ENCODE measurements around the gene FOXD2. TPM values are rescaled to one million over a fixed set of nuclear protein-coding genes. Genes with fewer than 3 reads are reported as not detected.
A peak's percentile ranks its signal among the peaks of the same experiment; 100 is the strongest.

FOXD2 gene
- total and polyA plus RNA-seq, 12 donors: 0.31 to 3.3 (median 0.81) TPM

DNA sequence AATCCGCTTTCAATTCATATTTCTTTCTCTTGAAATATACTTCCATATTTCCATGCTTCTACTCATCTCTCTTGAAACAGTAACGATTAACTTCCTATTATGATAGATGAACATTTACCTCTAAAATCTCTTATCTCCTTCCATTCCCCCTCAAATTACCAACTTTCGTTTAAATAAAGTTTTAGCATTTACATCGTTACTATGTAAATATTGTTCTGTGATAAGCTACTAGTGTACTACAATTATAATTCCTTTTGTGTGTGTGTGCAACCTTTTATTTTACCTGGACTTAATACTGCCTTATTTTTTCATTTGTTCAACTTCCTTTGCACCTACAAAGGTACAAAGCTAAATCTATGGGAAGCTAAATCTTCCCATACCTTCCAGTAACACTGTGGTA, 17.3 kb upstream of the FOXD2 start:
- WGBS, 4 donors: 78 to 89% (median 86%) methylated on average over 4 of the region's 4 CpGs
- intact Hi-C loops (cut with DNase I): loop anchor here in 1 of 2 donors (5.0 kb wide), 1 partner anchor 228 kb away; the partner anchor contains the start of gene PDZK1IP1
- no peak overlapping the region for H3K27ac ChIP-seq
- H3K4me1 ChIP-seq (replicated peaks in 1 of 2): no peaks in the 10 kb centered on the region
- no peaks in the 10 kb centered on the region for H3K9me3 ChIP-seq (replicated peaks in 1 of 3)
- no peak for DNase-seq
- TF ChIP-seq, protein P1, sequence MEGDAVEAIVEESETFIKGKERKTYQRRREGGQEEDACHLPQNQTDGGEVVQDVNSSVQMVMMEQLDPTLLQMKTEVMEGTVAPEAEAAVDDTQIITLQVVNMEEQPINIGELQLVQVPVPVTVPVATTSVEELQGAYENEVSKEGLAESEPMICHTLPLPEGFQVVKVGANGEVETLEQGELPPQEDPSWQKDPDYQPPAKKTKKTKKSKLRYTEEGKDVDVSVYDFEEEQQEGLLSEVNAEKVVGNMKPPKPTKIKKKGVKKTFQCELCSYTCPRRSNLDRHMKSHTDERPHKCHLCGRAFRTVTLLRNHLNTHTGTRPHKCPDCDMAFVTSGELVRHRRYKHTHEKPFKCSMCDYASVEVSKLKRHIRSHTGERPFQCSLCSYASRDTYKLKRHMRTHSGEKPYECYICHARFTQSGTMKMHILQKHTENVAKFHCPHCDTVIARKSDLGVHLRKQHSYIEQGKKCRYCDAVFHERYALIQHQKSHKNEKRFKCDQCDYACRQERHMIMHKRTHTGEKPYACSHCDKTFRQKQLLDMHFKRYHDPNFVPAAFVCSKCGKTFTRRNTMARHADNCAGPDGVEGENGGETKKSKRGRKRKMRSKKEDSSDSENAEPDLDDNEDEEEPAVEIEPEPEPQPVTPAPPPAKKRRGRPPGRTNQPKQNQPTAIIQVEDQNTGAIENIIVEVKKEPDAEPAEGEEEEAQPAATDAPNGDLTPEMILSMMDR (IDR thresholded peaks at IDR 0.05): no peak
- TF ChIP-seq POLR2A (IDR thresholded peaks at IDR 0.05): no peak
- H3K36me3 ChIP-seq (replicated peaks in 1 of 2): no peaks in the 10 kb centered on the region
- H3K4me3 ChIP-seq: no peak overlapping the region
- peaks cover 14% of the 10 kb centered on the region for H3K27me3 ChIP-seq

DNA sequence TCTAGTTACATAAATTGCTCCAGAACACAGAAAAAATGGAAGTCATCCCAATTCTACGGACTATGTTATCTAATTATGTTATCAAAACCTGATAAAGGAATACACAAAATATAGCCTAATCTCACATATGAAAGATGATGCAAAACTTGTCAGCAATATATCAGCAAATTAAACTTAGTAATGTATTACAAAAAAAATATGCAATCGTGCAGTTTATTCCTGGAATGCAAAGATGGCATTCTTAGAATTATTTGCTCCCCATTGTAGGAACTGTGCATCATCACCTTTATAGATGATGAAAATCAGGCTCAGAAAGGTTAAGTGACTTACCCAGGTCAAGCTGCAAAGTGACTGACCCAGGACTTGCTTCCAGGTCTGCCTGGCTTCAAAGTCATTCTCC, 14.0 kb upstream of the FOXD2 start:
- intact Hi-C loops (cut with DNase I): loop anchor here in 1 of 2 donors (5.0 kb wide), 1 partner anchor 232 kb away; the partner anchor contains the start of gene PDZK1IP1
- Histone ChIP-seq H3K4me3 (no peak overlapping the region), H3K36me3 (replicated peaks in 1 of 2) (no peaks in the 10 kb centered on the region), H3K9me3 (replicated peaks in 1 of 3) (no peaks in the 10 kb centered on the region), H3K27ac (no peak overlapping the region), H3K27me3 (no peaks in the 10 kb centered on the region), H3K4me1 (replicated peaks in 1 of 2) (no peaks in the 10 kb centered on the region)
- TF ChIP-seq POLR2A (IDR thresholded peaks at IDR 0.05): no peak
- TF ChIP-seq, protein P1 (IDR thresholded peaks at IDR 0.05): no peak
- no peak for DNase-seq
- 19 to 29% (median 21%) methylated on average over 2 of the region's 2 CpGs for WGBS, 4 donors

DNA sequence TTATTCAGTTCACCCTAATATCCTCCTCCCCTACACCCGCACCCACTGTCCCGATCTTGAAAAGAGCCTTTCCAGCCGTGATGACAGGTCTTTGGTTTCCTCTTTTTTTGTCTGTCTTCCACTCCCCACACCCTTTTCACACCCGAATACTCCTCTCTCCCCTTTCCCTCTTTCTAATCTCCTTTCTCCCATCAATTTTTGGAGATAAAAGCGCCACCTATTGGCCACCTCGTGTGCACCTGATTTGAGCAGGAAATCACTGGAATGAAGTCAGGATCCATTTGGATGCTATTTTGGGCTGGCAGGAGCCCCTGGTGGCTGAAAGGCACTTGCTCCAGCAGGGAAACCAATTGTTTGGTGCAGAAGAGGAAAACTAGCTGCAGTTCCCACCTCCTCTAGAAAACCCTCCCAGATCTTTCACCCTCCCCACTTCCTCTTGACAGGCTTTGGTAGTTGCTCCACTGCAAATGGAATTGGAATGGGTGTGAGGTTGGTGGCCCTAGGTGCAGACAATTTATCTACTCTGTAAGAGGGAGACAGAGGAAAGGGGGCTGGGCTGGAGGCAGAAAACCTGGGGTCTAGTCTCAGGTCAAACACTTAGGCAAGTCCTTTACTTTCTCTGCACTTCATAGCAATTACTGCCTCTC, 13.4 kb upstream of the FOXD2 start:
- 6 to 10% (median 9%) methylated on average over 6 of the region's 6 CpGs for WGBS, 4 donors
- intact Hi-C loops (cut with DNase I): loop anchor here in 1 of 2 donors (5.0 kb wide), 1 partner anchor 232 kb away; the partner anchor contains the start of gene PDZK1IP1
- H3K4me3 ChIP-seq: no peak overlapping the region
- peak in 4 of 7 donors; percentile 30 to 47 (median 40) for DNase-seq
- H3K27me3 ChIP-seq: no peaks in the 10 kb centered on the region
- H3K36me3 ChIP-seq (replicated peaks in 1 of 2): no peaks in the 10 kb centered on the region
- H3K4me1 ChIP-seq (replicated peaks in 1 of 2): no peaks in the 10 kb centered on the region
- H3K27ac ChIP-seq: no peak overlapping the region
- no peaks in the 10 kb centered on the region for H3K9me3 ChIP-seq (replicated peaks in 1 of 3)
- no peak for TF ChIP-seq POLR2A (IDR thresholded peaks at IDR 0.05)
- TF ChIP-seq, protein P1 (IDR thresholded peaks at IDR 0.05): peak; percentile 45 to 64 (median 58)

DNA sequence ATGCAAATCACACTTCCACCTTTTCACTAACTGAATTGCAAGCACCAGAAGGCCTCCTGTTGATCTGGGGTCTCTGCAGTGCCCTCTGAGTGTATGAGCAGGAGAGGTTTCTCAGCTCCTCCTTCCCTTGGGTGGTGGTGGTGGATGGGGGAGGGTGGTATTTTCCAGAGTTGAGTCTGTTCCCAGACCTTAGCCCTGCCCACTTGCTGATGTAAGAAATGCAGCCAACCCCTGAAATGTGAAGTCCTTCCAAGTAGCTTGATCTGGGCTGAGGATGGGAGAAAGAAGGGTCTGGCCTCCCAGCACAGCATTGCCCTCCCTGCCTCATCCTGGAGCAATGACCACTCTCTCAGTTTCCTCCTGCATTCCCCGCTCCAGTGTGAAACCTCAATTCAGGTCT, 6.3 kb upstream of the FOXD2 start:
- TF ChIP-seq POLR2A (IDR thresholded peaks at IDR 0.05): no peak
- TF ChIP-seq, protein P1 (IDR thresholded peaks at IDR 0.05): no peak
- Histone ChIP-seq H3K9me3 (replicated peaks in 1 of 3) (no peaks in the 10 kb centered on the region), H3K4me3 (no peak overlapping the region), H3K36me3 (replicated peaks in 1 of 2) (no peaks in the 10 kb centered on the region), H3K27ac (peak overlapping the region in 1 of 5 donors; percentile 64), H3K4me1 (replicated peaks in 1 of 2) (peaks cover 0 to 28% of the 10 kb centered on the region in 2 donors), H3K27me3 (peaks cover 35% of the 10 kb centered on the region)
- WGBS, 4 donors: 75 to 94% (median 88%) methylated on average over 1 of the region's 1 CpG
- no peak for DNase-seq
- intact Hi-C loops (cut with DNase I): loop anchor here in 1 of 2 donors (5.0 to 10.0 kb wide), 2 partner anchors 247 to 281 kb away; no protein-coding TSS in a partner anchor
